IMR-90 (cell line): ENCODE results near the gene MICU1. TPM values are rescaled to one million over a fixed set of nuclear protein-coding genes. Genes with fewer than 3 reads are reported as not detected.

Experiments
- ATAC-seq: fragments of 200-7000 bp; cut with Tn5 transposase; 2 replicates; pipeline ENCODE4 v1.9.1; 2020; ENCODE audit warnings: low read depth, mild to moderate bottlenecking, moderate library complexity
- BruUV-seq: library from RNA; stranded (reverse); fragments of 400-500 nt; replicated peaks from 2 replicates; lab custom pipeline; 2021; lab: Mats Ljungman, UMichigan
- CTCF ChIA-PET: fragments of 300-600 bp; formaldehyde crosslinking; extraction: SDS; loops from one replicate; lab custom pipeline; 2021; ENCODE audit warnings: antibody characterized with exemption; lab: Yijun Ruan, JAX
- POLR2A ChIA-PET: fragments of 300-600 bp; sonication (Branson Sonifier 250); formaldehyde crosslinking; loops from one replicate; lab custom pipeline; 2022; ENCODE audit warnings: antibody characterized with exemption; ENCODE audit not compliant: unreplicated experiment; lab: Charles Lee
- DNase-seq: peaks from one replicate; pipeline ENCODE4 v3.0.0; 2013
- H2AFZ ChIP-seq: replicated peaks from 2 replicates; pipeline ENCODE3; 2013; ENCODE audit warnings: low read length, mild to moderate bottlenecking; ENCODE audit not compliant: poor library complexity
- H2AK5ac ChIP-seq: 2 replicates; pipeline ENCODE4 v1.6.1; 2013; ENCODE audit warnings: low read depth, low read length, inconsistent platforms
- H2AK9ac ChIP-seq: replicated peaks from 2 replicates; pipeline ENCODE3; 2013; ENCODE audit warnings: mild to moderate bottlenecking, low read depth, low read length, moderate library complexity; ENCODE audit not compliant: poor library complexity
- H2BK120ac ChIP-seq: 2 replicates; pipeline ENCODE4 v1.6.1; 2013; ENCODE audit warnings: low read depth, low read length, inconsistent platforms
- H2BK15ac ChIP-seq: 3 replicates; pipeline ENCODE4 v1.6.1; 2013; ENCODE audit warnings: low read depth, low read length, inconsistent platforms
- H2BK20ac ChIP-seq: 2 replicates; pipeline ENCODE4 v1.6.1; 2013; ENCODE audit warnings: low read depth, mild to moderate bottlenecking, inconsistent platforms, low read length, moderate library complexity
- H2BK5ac ChIP-seq: 2 replicates; pipeline ENCODE4 v1.6.1; 2013; ENCODE audit warnings: mild to moderate bottlenecking, low read depth, low read length, inconsistent platforms; ENCODE audit not compliant: poor library complexity, severe bottlenecking
- H3K14ac ChIP-seq: replicated peaks from 2 replicates; pipeline ENCODE4 v1.6.1; 2013; ENCODE audit warnings: low read depth, low read length, inconsistent platforms
- H3K18ac ChIP-seq: 2 replicates; pipeline ENCODE4 v1.6.1; 2013; ENCODE audit warnings: low read depth, low read length, control low read depth
- H3K23ac ChIP-seq: 2 replicates; pipeline ENCODE4 v1.6.1; 2013; ENCODE audit warnings: low read depth, low read length, inconsistent platforms
- H3K27ac ChIP-seq: 2 replicates; pipeline ENCODE4 v1.5.1; 2013; ENCODE audit warnings: mild to moderate bottlenecking, control low read depth, low read length; ENCODE audit not compliant: insufficient read depth
- H3K27me3 ChIP-seq: 2 replicates; pipeline ENCODE4 v1.6.1; 2013; ENCODE audit warnings: low read length; ENCODE audit not compliant: control insufficient read depth, insufficient read depth
- H3K36me3 ChIP-seq: 2 replicates; pipeline ENCODE4 v1.6.1; 2013; ENCODE audit warnings: low read length, mixed read lengths; ENCODE audit not compliant: control insufficient read depth, insufficient read depth
- H3K4ac ChIP-seq: 2 replicates; pipeline ENCODE4 v1.6.1; 2013; ENCODE audit warnings: low read depth, low read length, inconsistent platforms
- H3K4me1 ChIP-seq: 2 replicates; pipeline ENCODE4 v1.6.1; 2013; ENCODE audit warnings: low read length, mixed read lengths; ENCODE audit not compliant: control insufficient read depth, insufficient read depth
- H3K4me2 ChIP-seq: 2 replicates; pipeline ENCODE4 v1.6.1; 2013; ENCODE audit warnings: low read depth, mild to moderate bottlenecking, control low read depth, low read length, moderate library complexity
- H3K4me3 ChIP-seq: 2 replicates; pipeline ENCODE4 v1.5.1; 2013; ENCODE audit warnings: low read depth, mild to moderate bottlenecking, control low read depth, low read length, moderate library complexity; ENCODE audit not compliant: insufficient read depth
- H3K56ac ChIP-seq: 2 replicates; pipeline ENCODE4 v1.6.1; 2013; ENCODE audit warnings: low read length, inconsistent platforms; ENCODE audit not compliant: insufficient read depth; ENCODE audit errors: extremely low read depth
- H3K79me1 ChIP-seq, 2 experiments: 2 replicates each; pipeline ENCODE4 v1.6.1; 2013; ENCODE audit warnings: low read length in 2 of 2, inconsistent platforms in 1 of 2, low read depth in 1 of 2
- H3K9ac ChIP-seq: 2 replicates; pipeline ENCODE4 v1.6.1; 2013; ENCODE audit warnings: low read depth, low read length, control low read depth
- H3K9me1 ChIP-seq: 2 replicates; pipeline ENCODE4 v1.6.1; 2013; ENCODE audit warnings: low read length, inconsistent platforms; ENCODE audit not compliant: insufficient read depth
- H3K9me3 ChIP-seq: 2 replicates; pipeline ENCODE4 v1.6.1; 2013; ENCODE audit warnings: low read length; ENCODE audit not compliant: control insufficient read depth, insufficient read depth
- H4K20me1 ChIP-seq: 2 replicates; pipeline ENCODE4 v1.6.1; 2013; ENCODE audit warnings: low read length, inconsistent platforms; ENCODE audit not compliant: insufficient read depth
- H4K5ac ChIP-seq: 2 replicates; pipeline ENCODE4 v1.6.1; 2013; ENCODE audit warnings: mild to moderate bottlenecking, low read depth, low read length, control low read depth
- H4K8ac ChIP-seq, 2 experiments: 2 replicates each; pipeline ENCODE4 v1.6.1; 2013; ENCODE audit warnings: low read depth in 2 of 2, low read length in 2 of 2, control low read depth in 1 of 2, inconsistent platforms in 1 of 2
- H4K91ac ChIP-seq: 2 replicates; pipeline ENCODE4 v1.6.1; 2013; ENCODE audit warnings: low read depth, low read length, inconsistent platforms; ENCODE audit not compliant: insufficient read depth
- BHLHE40 ChIP-seq: fragments of 150-350 bp; IDR thresholded peaks from 2 replicates; pipeline ENCODE4 v1.6.1; 2016; ENCODE audit warnings: mild to moderate bottlenecking, low read depth, low read length
- CEBPB ChIP-seq: IDR thresholded peaks from 2 replicates; pipeline ENCODE4 v1.6.1; 2012; ENCODE audit warnings: low read depth, low read length, improper control_type of control experiment
- CHD1 ChIP-seq: IDR thresholded peaks from 2 replicates; pipeline ENCODE4 v1.6.1; 2012; ENCODE audit warnings: low read depth, low read length, improper control_type of control experiment
- MAFK ChIP-seq: IDR thresholded peaks from 2 replicates; pipeline ENCODE4 v1.6.1; 2012; ENCODE audit warnings: low read depth, low read length, improper control_type of control experiment
- MAZ ChIP-seq: IDR thresholded peaks from 2 replicates; pipeline ENCODE4 v1.6.1; 2012; ENCODE audit warnings: low read depth, mild to moderate bottlenecking, low read length, improper control_type of control experiment, moderate library complexity, borderline replicate concordance
- MXI1 ChIP-seq: IDR thresholded peaks from 2 replicates; pipeline ENCODE4 v1.6.1; 2012; ENCODE audit warnings: low read depth, mild to moderate bottlenecking, low read length, moderate library complexity, borderline replicate concordance
- RFX5 ChIP-seq: IDR thresholded peaks from 2 replicates; pipeline ENCODE4 v1.8.0; 2012; ENCODE audit warnings: low read depth, mild to moderate bottlenecking, low read length, moderate library complexity
- SMC3 ChIP-seq: fragments of 150-350 bp; IDR thresholded peaks from 2 replicates; pipeline ENCODE4 v1.6.1; 2016; ENCODE audit warnings: low read depth, mild to moderate bottlenecking, antibody characterized with exemption, low read length, moderate library complexity
- WGBS, 2 experiments: methylation state at CpG; one replicate each; pipeline versions ENCODE4 v1.1.5 to v1.1.7; 2013; ENCODE audit warnings: missing lambda C conversion rate in 2 of 2; ENCODE audit not compliant: insufficient read length in 1 of 2; ENCODE audit errors: extremely low coverage in 2 of 2; 5-methylcytosine and 5-hydroxymethylcytosine counted together
- dilution Hi-C: fragments of 300-500 bp; cut with HindIII; formaldehyde crosslinking; loops from one replicate; pipeline ENCODE4 v1.14.3; 2018; ENCODE audit warnings: low sequenced_read_pairs; ENCODE audit not compliant: unreplicated experiment
- in situ Hi-C: fragments of 300-500 bp; cut with MboI; formaldehyde crosslinking; loops from 3 replicates; pipeline ENCODE4 v1.14.3; 2019; ENCODE audit warnings: low sequenced_read_pairs, inconsistent platforms, mixed read lengths
- intact Hi-C: fragments of 100-400 bp; cut with micrococcal nuclease; formaldehyde crosslinking; loops from 2 replicates; pipeline ENCODE4 v1.10.0; 2022
- polyA plus RNA-seq, 3 experiments: library from polyadenylated mRNA; depleted of rRNA; stranded (reverse); fragments of >200 nt; gene quantifications; 2 replicates each; pipeline ENCODE4 v1.2.3, GENCODE V29; 2012; ENCODE audit warnings: low replicate concordance in 1 of 3
- total RNA-seq: library from RNA; depleted of rRNA; stranded (reverse); fragments of >200 nt; gene quantifications from 2 replicates; pipeline ENCODE4 v1.2.3, GENCODE V29; 2012
- TF ChIP-seq, protein P1 (sequence below): conservative IDR thresholded peaks from 2 replicates; pipeline ENCODE4 v1.5.1; 2012; ENCODE audit warnings: mild to moderate bottlenecking, low read depth, low read length, improper control_type of control experiment
- TF ChIP-seq, protein P2 (sequence below): fragments of 150-350 bp; IDR thresholded peaks from 2 replicates; pipeline ENCODE4 v1.6.1; 2017; ENCODE audit warnings: mild to moderate bottlenecking, antibody characterized with exemption, low read length, low read depth

MICU1 gene
- total and polyA plus RNA-seq, 2 of the 4 experiments (the other 2 are of a cell fraction) = 43.6 to 44.7 TPM

- no peak overlapping the region for H2BK20ac ChIP-seq
- DNase-seq = no peak
- no peaks in the 10 kb centered on the region for H3K9me3 ChIP-seq
- H3K9ac ChIP-seq = no peak overlapping the region
- no peak overlapping the region for H3K14ac ChIP-seq
- no peaks in the 10 kb centered on the region; the same call in 1 of the 2 replicates for H3K9me1 ChIP-seq
- H3K36me3 ChIP-seq = peaks cover 11% of the 10 kb centered on the region
- no peak for TF ChIP-seq SMC3
- no peak for TF ChIP-seq MAFK
- TF ChIP-seq CHD1 = no peak
- no peak for TF ChIP-seq CEBPB
- TF ChIP-seq MAZ = no peak
- no peak for TF ChIP-seq MXI1
- TF ChIP-seq, protein P1, sequence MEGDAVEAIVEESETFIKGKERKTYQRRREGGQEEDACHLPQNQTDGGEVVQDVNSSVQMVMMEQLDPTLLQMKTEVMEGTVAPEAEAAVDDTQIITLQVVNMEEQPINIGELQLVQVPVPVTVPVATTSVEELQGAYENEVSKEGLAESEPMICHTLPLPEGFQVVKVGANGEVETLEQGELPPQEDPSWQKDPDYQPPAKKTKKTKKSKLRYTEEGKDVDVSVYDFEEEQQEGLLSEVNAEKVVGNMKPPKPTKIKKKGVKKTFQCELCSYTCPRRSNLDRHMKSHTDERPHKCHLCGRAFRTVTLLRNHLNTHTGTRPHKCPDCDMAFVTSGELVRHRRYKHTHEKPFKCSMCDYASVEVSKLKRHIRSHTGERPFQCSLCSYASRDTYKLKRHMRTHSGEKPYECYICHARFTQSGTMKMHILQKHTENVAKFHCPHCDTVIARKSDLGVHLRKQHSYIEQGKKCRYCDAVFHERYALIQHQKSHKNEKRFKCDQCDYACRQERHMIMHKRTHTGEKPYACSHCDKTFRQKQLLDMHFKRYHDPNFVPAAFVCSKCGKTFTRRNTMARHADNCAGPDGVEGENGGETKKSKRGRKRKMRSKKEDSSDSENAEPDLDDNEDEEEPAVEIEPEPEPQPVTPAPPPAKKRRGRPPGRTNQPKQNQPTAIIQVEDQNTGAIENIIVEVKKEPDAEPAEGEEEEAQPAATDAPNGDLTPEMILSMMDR = no peak
- TF ChIP-seq RFX5 = no peak
- TF ChIP-seq BHLHE40 = no peak
- TF ChIP-seq, protein P2, sequence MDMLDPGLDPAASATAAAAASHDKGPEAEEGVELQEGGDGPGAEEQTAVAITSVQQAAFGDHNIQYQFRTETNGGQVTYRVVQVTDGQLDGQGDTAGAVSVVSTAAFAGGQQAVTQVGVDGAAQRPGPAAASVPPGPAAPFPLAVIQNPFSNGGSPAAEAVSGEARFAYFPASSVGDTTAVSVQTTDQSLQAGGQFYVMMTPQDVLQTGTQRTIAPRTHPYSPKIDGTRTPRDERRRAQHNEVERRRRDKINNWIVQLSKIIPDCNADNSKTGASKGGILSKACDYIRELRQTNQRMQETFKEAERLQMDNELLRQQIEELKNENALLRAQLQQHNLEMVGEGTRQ = no peak
- in situ Hi-C loops (no loop called here), intact Hi-C loops (no loop called here), dilution Hi-C loops (no loop called here)
- no peak overlapping the region for H2BK5ac ChIP-seq
- no peaks in the 10 kb centered on the region for H3K27me3 ChIP-seq
- POLR2A ChIA-PET = no interaction called here
- no peak overlapping the region for H3K23ac ChIP-seq
- H2BK15ac ChIP-seq = no peak overlapping the region
- no peak overlapping the region for H3K4me2 ChIP-seq
- H3K4me3 ChIP-seq = no peak overlapping the region
- no peaks in the 10 kb centered on the region for H3K4me1 ChIP-seq
- H2BK120ac ChIP-seq = no peak overlapping the region
- no peak for ATAC-seq
- H3K27ac ChIP-seq = no peak overlapping the region
- WGBS, 2 experiments = 71% methylated on average over 1 of the region's 1 CpG; no CpG with 5 or more reads in 1 of the 2 experiments
- no peak overlapping the region for H4K5ac ChIP-seq
- no peaks in the 10 kb centered on the region for H4K20me1 ChIP-seq
- H2AK9ac ChIP-seq = no peak overlapping the region
- CTCF ChIA-PET = no interaction called here
- no peak overlapping the region for H3K18ac ChIP-seq
- no peak overlapping the region for H3K4ac ChIP-seq
- H2AK5ac ChIP-seq = no peak overlapping the region
- H3K56ac ChIP-seq = no peak overlapping the region
- H4K8ac ChIP-seq = no peak overlapping the region
- no peaks in the 10 kb centered on the region; a peak in 1 of 4 replicates for H3K79me1 ChIP-seq
- BruUV-seq = no TSS peak
- no peak overlapping the region for H4K91ac ChIP-seq
- H2AFZ ChIP-seq = no peak overlapping the region
Measured at GRCh38 chr10:72421885-72422540, 203.9 kb downstream of the MICU1 start.
